NB4 (cell line): ENCODE data around the gene CCDC186.

Experiments
- CTCF ChIP-seq: IDR thresholded peaks from one replicate; pipeline ENCODE4 v1.5.1; 2012; ENCODE audit warnings: low read depth, low read length
- MAX ChIP-seq: IDR thresholded peaks from 2 replicates; pipeline ENCODE4 v1.6.1; 2011; ENCODE audit warnings: low read depth, low read length
- MYC ChIP-seq: IDR thresholded peaks from 2 replicates; pipeline ENCODE4 v1.6.1; 2011; ENCODE audit warnings: low read depth, low read length

- TF ChIP-seq CTCF (no peak), MAX (no peak), MYC (no peak)
Measured at GRCh38 chr10:114143160-114143559, 30.8 kb downstream of the CCDC186 start.
